HUES64 (cell line): ENCODE measurements around the gene SRGAP2C.
"Not testable (repeated sequence)": the region's sequence is repeated elsewhere in the genome, so short reads cannot be mapped to it uniquely, and the experiment has no call there.

ENCODE experiments used
- H3K27ac ChIP-seq: 2 replicates; pipeline ENCODE4 v1.7.0; 2013; ENCODE audit warnings: low read depth, low read length, inconsistent platforms
- H3K27me3 ChIP-seq: 2 replicates; pipeline ENCODE4 v1.6.1; 2013; ENCODE audit warnings: mild to moderate bottlenecking, low read length; ENCODE audit not compliant: insufficient read depth
- H3K36me3 ChIP-seq: 2 replicates; pipeline ENCODE4 v1.6.1; 2013; ENCODE audit warnings: mild to moderate bottlenecking, low read length; ENCODE audit not compliant: insufficient read depth
- H3K4me1 ChIP-seq: 2 replicates; pipeline ENCODE4 v1.6.1; 2013; ENCODE audit warnings: mild to moderate bottlenecking, low read length, moderate library complexity; ENCODE audit not compliant: insufficient read depth
- H3K4me3 ChIP-seq: 2 replicates; pipeline ENCODE4 v1.5.1; 2013; ENCODE audit warnings: mild to moderate bottlenecking, low read length, moderate library complexity
- H3K9ac ChIP-seq: 2 replicates; pipeline ENCODE4 v1.6.1; 2013; ENCODE audit warnings: mild to moderate bottlenecking, low read depth, low read length
- H3K9me3 ChIP-seq: 2 replicates; pipeline ENCODE4 v1.6.1; 2013; ENCODE audit warnings: low read depth, low read length; ENCODE audit not compliant: insufficient read depth
- WGBS: fragments of 150-250, 120-280 bp; methylation state at CpG from one replicate; pipeline ENCODE4 v1.1.7; 2013; ENCODE audit warnings: missing lambda C conversion rate; 5-methylcytosine and 5-hydroxymethylcytosine counted together

The SRGAP2C gene

GRCh38 chr1:121192512-121192911, 7.7 kb downstream of the SRGAP2C start:
- not testable (repeated sequence) for H3K9me3 ChIP-seq, H3K9ac ChIP-seq, H3K27me3 ChIP-seq, H3K4me3 ChIP-seq, H3K27ac ChIP-seq, H3K36me3 ChIP-seq, H3K4me1 ChIP-seq
- no CpG with 5 or more reads among the region's 2 CpGs for WGBS

- H3K9ac ChIP-seq, H3K9me3 ChIP-seq, H3K27ac ChIP-seq, H3K4me3 ChIP-seq, H3K27me3 ChIP-seq, H3K4me1 ChIP-seq, H3K36me3 ChIP-seq: not testable (repeated sequence)
- 91% methylated on average over 2 of the region's 7 CpGs for WGBS
These were observed 12.5 kb downstream of the SRGAP2C start for GRCh38 chr1:121197095-121197882.

GRCh38 chr1:121199763-121200162, 15.0 kb downstream of the SRGAP2C start:
- not testable (repeated sequence) for H3K27ac ChIP-seq, H3K4me3 ChIP-seq, H3K9ac ChIP-seq, H3K27me3 ChIP-seq, H3K4me1 ChIP-seq, H3K9me3 ChIP-seq, H3K36me3 ChIP-seq
- no CpG with 5 or more reads among the region's 3 CpGs for WGBS

DNA sequence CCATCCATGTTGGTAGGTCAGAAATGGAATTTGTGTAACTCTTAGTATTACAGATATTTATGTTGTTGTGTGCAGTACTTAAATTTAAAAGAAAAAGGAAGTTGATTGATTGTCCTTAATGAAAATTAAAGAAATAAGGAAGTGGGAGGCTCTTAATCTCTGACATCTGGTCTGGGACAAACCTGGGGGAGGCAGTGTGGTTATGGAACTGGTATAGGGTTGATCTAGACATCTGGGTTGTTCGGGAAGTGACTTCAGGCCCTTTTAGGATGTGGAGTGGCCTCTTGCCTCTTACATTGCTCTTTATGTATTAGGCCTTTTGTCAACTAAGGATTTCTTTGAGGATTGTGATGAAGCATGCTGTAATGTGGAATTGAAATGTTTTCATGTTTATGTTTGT, 15.5 kb downstream of the SRGAP2C start:
- not testable (repeated sequence) for H3K27me3 ChIP-seq, H3K4me1 ChIP-seq
- WGBS, result no CpG with 5 or more reads among the region's 1 CpG

GRCh38 chr1:121200985-121201981, 16.5 kb downstream of the SRGAP2C start:
- not testable (repeated sequence) for H3K36me3 ChIP-seq, H3K9me3 ChIP-seq, H3K4me1 ChIP-seq, H3K27ac ChIP-seq, H3K4me3 ChIP-seq, H3K9ac ChIP-seq, H3K27me3 ChIP-seq
- WGBS, result 100% methylated on average over 5 of the region's 13 CpGs

More for the DNA sequence above, 15.5 kb downstream of the SRGAP2C start:
- H3K27ac ChIP-seq, H3K36me3 ChIP-seq, H3K9me3 ChIP-seq, H3K4me3 ChIP-seq, H3K9ac ChIP-seq: not testable (repeated sequence)

DNA sequence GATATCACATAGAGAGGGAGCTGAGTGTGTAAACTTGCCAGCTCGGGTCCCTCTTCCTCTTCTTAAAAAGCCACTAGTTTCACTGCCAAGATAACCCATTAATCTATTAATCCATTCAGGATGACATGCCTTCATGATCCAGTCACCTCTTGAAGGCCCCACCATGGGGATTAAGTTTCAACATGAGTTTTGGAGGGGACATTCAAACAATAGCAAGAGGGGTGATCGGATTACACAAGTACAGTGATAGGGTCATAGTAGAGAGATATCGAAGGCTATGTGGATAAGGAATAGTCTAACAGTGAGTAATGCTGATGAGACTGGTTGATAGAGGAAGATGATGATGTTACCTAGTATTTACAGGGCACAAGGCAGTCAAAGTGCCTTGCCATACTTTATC, 18.2 kb downstream of the SRGAP2C start:
- not testable (repeated sequence) for H3K4me3 ChIP-seq, H3K27ac ChIP-seq, H3K36me3 ChIP-seq, H3K27me3 ChIP-seq, H3K4me1 ChIP-seq, H3K9ac ChIP-seq, H3K9me3 ChIP-seq
- WGBS, result 89% methylated on average over 3 of the region's 3 CpGs

DNA sequence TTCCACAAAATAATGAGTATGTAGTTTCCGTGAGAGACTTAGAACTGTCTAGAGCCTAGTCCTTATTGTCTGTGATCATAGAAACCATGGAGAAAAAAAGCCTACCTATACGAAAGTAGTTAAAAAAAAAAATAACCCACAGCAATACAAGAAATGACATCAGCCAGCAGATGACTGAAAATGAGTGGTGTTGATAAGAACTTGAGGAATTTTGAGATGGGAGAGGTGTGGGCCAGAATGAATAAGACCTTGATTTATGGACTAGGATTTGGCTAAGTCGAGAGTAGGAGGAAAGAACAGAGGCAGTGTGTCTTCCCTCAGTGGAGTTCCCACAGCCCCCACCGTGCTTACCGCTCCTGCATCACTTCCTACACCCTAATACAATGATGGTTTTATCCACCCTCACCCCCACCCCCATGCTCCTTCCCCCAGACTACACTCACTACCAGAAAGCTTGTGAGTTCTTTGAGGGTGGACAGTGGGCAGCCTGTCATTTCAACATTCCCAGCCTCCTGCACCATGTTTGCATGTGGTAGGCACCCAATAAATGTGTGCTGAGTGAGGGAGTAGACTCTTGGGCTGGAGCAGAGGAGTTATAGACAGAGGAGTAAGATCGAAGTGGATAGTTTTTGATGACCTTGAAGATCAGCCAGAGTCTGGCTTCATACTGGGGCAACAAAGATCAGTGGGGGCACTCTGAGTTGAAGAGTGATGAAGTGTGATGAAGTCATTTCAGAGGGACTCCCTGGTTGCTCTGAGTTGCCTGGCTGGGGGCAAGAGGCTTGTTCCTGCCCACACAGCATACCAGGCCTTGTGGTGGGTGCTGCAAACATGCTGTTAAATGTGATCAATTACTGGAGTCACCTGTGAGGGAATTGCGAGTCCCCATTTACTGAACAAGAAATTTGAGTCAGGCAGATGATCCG, 21.3 kb downstream of the SRGAP2C start:
- H3K9me3 ChIP-seq, H3K27ac ChIP-seq, H3K27me3 ChIP-seq, H3K4me1 ChIP-seq, H3K9ac ChIP-seq, H3K36me3 ChIP-seq, H3K4me3 ChIP-seq: not testable (repeated sequence)
- whole genome bisulfite sequencing, result 87% methylated on average over 1 of the region's 8 CpGs

- H3K4me3 ChIP-seq, H3K9ac ChIP-seq: not testable (repeated sequence)
- WGBS, result 94% methylated on average over 1 of the region's 2 CpGs
These were observed 22.6 kb downstream of the SRGAP2C start for GRCh38 chr1:121207328-121207727.

DNA sequence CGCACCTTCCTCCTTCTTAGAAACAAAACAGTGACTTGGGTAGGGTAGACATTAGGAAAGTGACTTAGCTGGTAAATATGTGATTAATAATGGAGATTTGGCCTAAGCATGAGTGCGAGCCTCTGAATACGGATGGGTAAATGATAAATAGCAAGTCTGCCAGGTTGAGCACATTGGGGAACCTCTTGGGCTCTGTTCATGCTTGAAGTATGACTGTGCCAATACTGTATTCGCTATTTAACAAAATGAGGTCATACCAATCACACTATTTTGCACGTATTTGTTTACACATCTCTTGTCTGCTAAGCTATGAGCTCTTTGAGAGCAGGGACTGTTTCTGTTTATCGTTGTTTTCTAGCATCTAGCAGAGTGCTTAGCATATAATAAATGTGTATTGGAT, 23.6 kb downstream of the SRGAP2C start:
- H3K36me3 ChIP-seq, H3K9ac ChIP-seq, H3K27ac ChIP-seq, H3K27me3 ChIP-seq, H3K9me3 ChIP-seq, H3K4me1 ChIP-seq, H3K4me3 ChIP-seq: not testable (repeated sequence)
- 93% methylated on average over 3 of the region's 6 CpGs for WGBS

More at GRCh38 chr1:121207328-121207727, 22.6 kb downstream of the SRGAP2C start:
- H3K27me3 ChIP-seq, H3K27ac ChIP-seq, H3K4me1 ChIP-seq, H3K36me3 ChIP-seq, H3K9me3 ChIP-seq: not testable (repeated sequence)

DNA sequence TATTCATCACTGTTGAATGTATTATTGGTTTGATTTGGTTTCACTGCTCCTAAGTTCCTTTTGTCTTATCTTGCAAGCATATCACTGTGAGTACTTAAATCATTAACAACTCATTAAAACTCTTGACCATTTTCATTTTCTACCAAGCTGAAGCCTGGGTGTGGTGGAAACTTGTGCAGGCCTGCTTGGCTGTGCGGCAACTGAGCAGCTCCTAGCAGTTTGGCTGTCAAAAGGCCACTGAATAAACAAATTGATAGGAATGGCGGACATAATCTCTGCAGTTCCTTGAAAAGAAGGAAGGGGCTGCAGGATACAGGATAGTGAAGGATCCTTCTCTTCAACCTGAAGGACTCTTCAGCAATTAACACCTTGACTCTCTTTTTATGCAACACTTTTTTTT, 26.0 kb downstream of the SRGAP2C start:
- H3K9ac ChIP-seq, H3K27me3 ChIP-seq, H3K36me3 ChIP-seq, H3K27ac ChIP-seq, H3K4me3 ChIP-seq, H3K4me1 ChIP-seq, H3K9me3 ChIP-seq: not testable (repeated sequence)
- WGBS, result no CpG with 5 or more reads among the region's 2 CpGs

DNA sequence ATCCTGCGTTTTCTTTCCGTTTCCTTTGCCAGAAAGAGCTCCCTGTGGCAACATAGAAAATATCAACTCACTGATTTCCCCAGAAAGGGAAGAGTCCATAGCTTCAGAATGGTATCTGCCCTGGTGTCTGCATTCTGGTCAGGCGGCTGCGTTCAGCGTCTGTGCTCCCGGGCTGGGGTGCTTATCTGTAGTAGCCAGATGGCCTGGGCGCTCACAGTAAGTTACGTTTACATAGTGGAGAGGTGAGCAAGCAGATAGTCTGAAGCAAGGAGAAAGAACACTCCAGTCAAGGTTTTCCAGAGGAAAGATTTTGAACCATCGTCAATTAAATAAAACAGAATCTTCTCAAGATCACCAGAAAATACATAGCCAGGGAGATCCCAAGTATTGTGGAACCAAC, 28.7 kb downstream of the SRGAP2C start:
- H3K36me3 ChIP-seq, H3K4me3 ChIP-seq, H3K27ac ChIP-seq, H3K27me3 ChIP-seq, H3K4me1 ChIP-seq, H3K9ac ChIP-seq, H3K9me3 ChIP-seq: not testable (repeated sequence)
- no CpG with 5 or more reads among the region's 9 CpGs for WGBS
